NCI-H2081 treated with DMSO at 0.1 percent for 48 hours (cell line): ENCODE data around the gene BLCAP.
"Not testable (repeated sequence)": the region's sequence is repeated elsewhere in the genome, so short reads cannot be mapped to it uniquely, and the experiment has no call there.

Source experiments
- DNase-seq: peaks from one replicate; lab custom pipeline; 2025; lab: John Stamatoyannopoulos, UW

BLCAP gene

GRCh38 chr20:37480919-37481318 lies 46.8 kb downstream of the BLCAP start:
- DNase-seq = no peak

DNA sequence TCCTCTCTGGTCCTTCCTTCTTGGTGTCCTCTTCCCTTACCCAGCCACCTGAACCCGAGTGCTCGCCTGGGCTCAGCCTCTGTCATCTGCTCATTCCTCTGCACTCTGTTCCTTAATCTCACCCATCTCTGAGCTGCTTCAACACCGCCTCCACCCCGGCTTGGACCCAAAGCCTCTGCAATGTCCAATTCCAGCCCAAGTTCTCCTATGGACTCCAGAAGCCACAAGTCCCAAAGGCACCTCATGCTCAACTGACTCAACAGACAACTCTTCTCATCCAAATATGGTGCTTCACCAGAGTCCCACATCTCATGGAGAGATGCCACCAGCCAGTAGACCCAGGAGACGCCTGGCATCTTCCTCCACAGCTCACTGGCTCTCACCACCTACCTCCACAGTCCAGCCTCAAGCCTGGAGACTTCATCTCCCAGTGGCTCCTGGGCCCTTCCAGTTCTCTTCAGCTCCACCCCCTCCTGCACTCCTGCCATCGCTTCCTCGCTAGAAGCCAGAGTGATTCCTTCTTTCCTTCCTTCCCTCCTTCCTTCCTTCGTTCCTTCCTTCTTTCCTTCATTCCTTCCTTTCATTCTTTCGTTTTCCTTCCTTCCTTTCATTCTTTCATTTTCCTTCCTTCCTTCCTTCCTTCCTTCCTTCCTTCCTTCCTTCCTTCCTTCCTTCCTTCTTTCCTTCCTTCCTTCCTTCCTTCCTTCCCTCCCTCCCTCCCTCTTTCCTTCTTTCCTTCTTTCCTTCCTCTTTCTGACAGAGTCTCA lies 47.6 kb downstream of the BLCAP start:
- no peak for DNase-seq

- no peak for DNase-seq
Measured at GRCh38 chr20:37479266-37479665, 48.4 kb downstream of the BLCAP start.

DNA sequence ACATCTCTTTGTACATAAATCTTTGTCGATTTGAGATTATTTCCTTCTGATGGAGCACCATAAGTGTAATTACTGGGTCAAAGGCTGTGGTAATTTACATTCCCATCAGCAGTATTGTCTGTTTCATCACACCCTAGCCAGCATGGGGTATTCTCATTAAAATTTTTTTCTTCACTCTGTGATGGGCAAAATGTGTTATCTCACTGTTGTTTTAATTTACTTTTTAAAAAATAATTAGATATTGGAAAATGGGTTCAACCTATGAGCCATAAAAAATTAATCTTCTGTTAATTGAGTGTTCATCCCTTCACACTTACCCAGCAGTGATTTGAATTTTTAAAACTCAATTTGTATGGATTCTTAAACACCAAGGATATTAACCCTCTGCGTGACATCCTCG lies 50.6 kb downstream of the BLCAP start:
- DNase-seq = no peak

- no peak for DNase-seq
Measured at GRCh38 chr20:37475252-37475651, 52.4 kb downstream of the BLCAP start.

DNA sequence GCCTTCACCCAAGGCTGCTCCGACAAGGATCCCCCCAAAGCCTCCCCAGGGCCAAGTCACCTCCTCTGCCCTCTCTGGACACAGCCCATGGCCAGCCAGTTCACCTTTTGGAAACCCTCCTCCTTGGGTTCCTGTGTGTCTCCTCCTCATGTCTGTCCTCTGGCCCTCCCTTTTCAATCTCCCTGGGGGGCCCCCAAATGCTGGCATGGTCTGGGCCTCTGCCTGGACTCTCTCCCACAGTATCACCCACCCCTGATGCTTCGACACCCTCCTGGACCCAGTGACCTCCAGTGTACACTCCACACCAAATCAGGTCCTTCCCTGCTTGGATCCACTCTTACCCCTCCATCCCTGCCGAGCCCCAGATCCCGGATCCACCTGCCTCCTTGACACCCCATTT lies 53.3 kb downstream of the BLCAP start:
- no peak for DNase-seq

DNA sequence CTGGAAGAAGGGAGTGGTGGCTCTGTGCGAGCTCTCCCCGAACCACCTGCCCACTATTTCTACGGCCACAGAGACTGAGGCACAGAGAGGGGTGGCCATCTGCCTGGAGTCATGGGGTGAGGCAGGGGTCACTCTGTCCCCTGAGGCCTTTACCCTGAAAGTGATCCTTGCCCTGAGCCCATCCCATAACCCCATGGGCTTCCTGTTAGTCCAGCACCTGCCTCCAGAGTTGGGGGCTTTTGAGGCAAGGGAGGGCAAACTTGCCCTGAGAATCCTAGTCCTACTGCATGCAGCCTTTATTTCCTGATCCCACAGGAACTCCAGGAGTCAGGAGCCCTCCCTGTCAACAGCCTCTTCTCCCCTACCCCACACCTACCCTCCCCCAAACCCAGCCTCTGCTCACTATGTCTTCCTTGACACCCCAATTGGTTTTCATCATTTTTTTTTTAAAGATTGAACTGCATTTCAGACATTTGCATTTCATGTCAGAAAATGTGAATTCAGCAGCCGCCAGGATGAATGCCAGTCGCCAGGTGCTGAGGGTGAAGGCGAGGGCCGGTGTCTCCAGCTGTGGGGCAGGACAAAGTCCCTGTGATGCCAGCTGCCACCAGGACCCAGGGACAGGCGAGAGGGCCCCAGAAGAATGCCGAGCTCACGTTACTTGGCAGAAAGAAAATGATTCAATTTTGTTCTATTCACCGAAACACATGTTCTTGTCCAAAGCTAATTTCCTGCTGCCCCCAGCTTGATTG lies 54.3 kb downstream of the BLCAP start:
- DNase-seq = no peak

DNA sequence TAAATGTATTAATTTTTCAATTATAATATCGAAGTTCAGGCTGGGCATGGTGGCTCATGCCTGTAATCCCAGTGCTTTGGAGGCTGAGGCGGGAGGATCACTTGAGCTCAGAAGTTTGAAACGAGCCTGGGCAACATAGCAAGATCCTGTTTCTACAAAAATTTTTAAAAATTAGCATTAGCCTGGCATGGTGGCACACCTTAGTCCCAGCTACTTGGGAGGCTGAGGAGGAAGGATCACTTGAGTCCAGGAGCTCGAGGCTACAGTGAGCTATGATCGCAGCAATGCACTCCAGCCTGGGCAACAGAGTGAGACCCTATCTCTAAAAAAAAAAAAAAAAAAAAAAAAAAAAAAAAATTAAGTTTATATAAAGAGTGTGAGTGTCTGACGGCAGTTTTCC lies 55.2 kb downstream of the BLCAP start:
- DNase-seq = not testable (repeated sequence)

DNA sequence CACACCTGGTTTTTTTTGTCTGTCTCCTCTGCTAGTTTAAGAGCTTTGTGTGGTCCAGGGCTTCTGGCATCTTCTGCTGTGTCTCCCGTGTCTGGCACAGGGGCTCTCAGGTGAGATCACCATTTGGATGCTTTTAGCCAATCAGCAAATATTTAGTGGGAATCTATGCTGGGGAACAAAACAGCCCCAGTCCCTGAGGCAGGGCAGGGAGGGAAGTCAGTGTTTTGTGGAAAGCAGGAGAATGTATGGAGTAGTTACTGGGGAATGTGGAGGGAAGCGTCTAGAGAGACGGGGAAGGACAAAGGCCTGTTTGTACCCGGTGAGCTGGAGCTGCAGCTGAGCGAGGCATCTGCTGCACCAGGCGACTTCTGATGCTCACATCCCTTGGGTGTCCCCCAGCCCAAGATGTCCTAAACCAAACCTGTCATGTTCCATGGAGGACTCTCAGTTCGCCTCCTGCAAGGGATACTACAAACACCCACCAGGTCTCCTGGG lies 55.9 kb downstream of the BLCAP start:
- no peak for DNase-seq

DNA sequence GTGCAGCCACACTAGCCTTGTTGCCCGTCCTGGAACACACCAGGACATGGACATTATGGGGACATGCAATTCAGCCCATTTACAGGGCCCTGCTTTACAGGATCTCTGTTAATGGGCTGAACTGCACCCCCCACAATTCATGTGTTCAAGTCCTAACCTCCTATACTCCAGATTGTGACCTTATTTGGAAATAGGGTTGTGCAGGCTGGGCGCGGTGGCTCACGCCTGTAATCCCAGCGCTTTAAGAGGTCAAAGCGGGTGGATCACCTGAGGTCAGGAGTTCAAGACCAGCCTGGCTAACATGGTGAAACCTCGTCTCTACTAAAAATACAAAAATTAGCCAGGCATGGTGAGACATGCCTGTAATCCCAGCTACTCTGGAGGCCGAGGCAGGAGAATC lies 57.5 kb downstream of the BLCAP start:
- not testable (repeated sequence) for DNase-seq

DNA sequence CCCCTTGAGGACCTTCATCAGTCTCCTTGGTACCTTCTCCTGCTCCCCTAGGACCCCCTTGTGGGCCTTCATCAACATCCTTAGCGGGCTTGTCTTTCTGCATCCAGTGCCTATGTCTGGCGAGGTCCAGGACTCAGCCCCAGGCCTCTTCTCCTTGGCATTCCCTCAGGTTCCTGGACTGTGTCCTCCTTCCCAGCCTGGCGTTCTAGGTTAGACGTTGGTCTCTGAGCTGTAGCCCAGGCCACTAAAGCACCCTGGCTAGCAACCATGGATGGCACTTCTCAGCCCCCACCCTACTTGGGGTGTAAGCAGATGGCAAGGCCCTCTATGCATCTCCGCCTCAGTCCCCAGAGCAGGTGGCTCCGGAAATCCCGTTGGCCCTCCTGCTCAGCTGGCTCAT lies 58.1 kb downstream of the BLCAP start:
- DNase-seq = no peak

GRCh38 chr20:37468886-37469285 lies 58.8 kb downstream of the BLCAP start:
- DNase-seq = no peak
